Measurements from ENCODE around the gene NTSR1. TPM values are rescaled to one million over a fixed set of nuclear protein-coding genes. Genes with fewer than 3 reads are reported as not detected.

Gene NTSR1
- total and polyA plus RNA-seq, 2 of the 8 experiments (the other 6 are each of a cell fraction or from before 2014, with no cell fraction given) = 0.53 to 0.89 TPM

GRCh38 chr20:62675156-62675876, 33.3 kb upstream of the NTSR1 start (continued):
- no peak for TF ChIP-seq CTCF (IDR thresholded peaks at IDR 0.05; ENCODE audit: control extremely low read depth in 1 of 3, insufficient read depth in 1 of 3, low read depth in 1 of 3, low read length in 3 of 3)
- no peak for TF ChIP-seq ASH2L (IDR thresholded peaks at IDR 0.05; ENCODE audit: low read length)
- TF ChIP-seq MAFK (IDR thresholded peaks at IDR 0.05; ENCODE audit: low read depth, low read length) = no peak
